ENCODE data around the gene ENPP7. TPM values are rescaled to one million over a fixed set of nuclear protein-coding genes. Genes with fewer than 3 reads are reported as not detected.

ENPP7 gene, protein sequence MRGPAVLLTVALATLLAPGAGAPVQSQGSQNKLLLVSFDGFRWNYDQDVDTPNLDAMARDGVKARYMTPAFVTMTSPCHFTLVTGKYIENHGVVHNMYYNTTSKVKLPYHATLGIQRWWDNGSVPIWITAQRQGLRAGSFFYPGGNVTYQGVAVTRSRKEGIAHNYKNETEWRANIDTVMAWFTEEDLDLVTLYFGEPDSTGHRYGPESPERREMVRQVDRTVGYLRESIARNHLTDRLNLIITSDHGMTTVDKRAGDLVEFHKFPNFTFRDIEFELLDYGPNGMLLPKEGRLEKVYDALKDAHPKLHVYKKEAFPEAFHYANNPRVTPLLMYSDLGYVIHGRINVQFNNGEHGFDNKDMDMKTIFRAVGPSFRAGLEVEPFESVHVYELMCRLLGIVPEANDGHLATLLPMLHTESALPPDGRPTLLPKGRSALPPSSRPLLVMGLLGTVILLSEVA
- 0.48 TPM for total RNA-seq (ENCODE audit: insufficient read depth, low replicate concordance)

DNA sequence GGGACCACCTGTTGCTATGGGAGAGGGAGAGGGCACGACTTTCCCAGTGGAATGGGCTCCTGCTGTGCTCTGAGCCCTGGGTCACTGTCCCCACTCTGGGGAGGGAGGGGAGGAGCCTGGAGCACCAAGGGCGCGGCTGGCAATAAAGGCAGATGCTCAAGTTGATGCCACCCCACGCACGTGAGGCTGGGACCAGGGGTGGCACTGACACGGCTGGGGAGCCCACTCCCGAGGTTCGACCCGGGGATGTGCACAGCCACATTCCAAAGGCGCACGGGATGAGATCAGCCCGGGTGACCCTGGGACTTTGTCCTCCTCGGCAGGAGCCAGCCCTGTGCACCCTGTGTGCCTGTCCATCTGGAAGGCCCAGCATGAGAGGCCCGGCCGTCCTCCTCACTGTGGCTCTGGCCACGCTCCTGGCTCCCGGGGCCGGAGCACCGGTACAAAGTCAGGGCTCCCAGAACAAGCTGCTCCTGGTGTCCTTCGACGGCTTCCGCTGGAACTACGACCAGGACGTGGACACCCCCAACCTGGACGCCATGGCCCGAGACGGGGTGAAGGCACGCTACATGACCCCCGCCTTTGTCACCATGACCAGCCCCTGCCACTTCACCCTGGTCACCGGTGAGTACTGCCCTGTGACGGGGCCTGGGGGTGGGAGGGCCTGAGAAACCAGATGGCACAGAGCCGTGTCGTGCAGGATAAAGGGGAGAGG, at the start of gene ENPP7:
ENPP7 (plus strand) TSS at position 175 of the 715 bp plus-strand sequence; CDS start at position 372, 197 bp downstream.
- no peak for DNase-seq (ENCODE audit: low spot score)

DNA sequence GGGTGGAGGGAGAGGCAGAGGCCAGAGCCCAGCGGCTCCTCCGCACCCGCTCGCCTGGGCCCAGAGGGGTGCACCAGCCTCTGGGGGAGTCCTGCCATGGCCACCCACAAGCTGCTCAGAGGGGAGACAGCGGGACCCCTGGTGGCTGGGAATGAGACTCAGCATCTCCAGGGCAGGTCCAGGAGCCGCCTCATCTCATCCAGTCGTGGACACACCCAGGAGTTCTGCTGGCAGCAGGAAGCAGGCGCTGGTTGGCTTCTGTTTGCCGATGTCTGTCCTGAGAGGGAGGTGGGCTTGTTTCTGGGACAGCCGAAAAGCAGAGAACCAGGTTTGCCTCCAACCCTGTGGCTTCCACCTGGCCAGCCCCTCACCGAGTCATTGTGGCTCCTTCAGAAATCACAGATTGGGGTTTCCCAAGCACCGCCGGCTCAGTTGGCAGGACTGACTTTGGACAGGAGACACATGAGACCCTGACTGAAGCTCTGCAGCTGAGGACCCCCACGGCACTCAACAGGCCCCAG, 49.6 kb upstream of the ENPP7 start:
- DNase-seq (ENCODE audit: low spot score), result no peak

DNA sequence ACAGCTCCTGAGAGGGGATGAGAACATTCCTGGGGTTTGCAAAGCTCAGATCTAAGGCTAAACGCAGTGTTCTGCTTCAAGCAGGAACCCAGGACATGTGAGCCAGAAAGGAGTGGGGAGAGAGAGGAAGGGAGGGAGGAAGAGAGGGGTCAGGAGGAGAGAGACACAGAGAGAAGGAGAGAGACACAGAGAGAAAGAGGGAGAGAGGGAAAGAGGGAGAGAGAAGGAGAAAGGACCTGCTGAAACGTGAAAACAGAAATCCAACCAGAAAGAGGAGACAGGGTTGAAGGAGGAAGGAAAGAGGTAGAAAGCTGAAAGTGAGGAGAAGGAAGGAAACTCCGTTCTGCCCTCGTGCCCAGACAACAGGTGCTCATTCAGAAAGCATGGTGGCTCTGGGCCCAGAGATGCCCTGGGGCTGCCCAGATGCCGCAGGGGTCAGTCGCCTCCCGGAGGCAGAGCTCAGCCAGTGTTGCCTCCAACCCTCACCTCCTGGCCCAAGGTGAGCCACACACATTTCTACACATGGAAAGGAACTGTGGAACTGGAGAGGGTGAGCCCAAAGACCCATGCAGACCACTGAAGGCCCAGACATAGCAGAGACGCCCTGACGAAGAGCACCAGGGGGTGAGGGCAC, 49.0 kb upstream of the ENPP7 start:
- DNase-seq (ENCODE audit: low spot score), result no peak

DNA sequence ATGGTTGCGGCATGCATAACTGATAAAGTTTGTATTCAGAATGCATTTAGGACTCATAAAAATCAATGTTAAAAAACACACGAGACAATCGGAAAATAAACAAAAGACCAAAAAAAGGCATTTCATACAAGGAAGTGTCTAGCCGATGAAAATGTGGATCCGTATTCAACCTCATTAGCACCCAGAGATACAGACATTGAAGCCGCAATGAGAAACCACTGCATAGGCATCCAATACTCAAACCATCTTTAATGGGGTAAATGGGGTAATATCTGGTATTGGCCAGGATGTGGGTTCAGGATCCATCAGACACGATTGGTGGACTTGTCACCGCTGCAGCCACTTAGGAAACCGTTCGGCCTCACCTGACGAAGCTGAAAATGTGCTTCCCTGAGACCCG, 47.4 kb upstream of the ENPP7 start:
- DNase-seq (ENCODE audit: low spot score), result no peak

- DNase-seq (ENCODE audit: low spot score), result no peak
Observed at GRCh38 chr17:79684132-79684985, 46.4 kb upstream of the ENPP7 start.

- no peak for DNase-seq (ENCODE audit: low spot score)
Observed at GRCh38 chr17:79685121-79685520, 45.6 kb upstream of the ENPP7 start.

- DNase-seq (ENCODE audit: low spot score), result no peak
Observed at GRCh38 chr17:79686476-79686875, 44.3 kb upstream of the ENPP7 start.

GRCh38 chr17:79690466-79690865, 40.3 kb upstream of the ENPP7 start:
- DNase-seq (ENCODE audit: low spot score), result no peak

DNA sequence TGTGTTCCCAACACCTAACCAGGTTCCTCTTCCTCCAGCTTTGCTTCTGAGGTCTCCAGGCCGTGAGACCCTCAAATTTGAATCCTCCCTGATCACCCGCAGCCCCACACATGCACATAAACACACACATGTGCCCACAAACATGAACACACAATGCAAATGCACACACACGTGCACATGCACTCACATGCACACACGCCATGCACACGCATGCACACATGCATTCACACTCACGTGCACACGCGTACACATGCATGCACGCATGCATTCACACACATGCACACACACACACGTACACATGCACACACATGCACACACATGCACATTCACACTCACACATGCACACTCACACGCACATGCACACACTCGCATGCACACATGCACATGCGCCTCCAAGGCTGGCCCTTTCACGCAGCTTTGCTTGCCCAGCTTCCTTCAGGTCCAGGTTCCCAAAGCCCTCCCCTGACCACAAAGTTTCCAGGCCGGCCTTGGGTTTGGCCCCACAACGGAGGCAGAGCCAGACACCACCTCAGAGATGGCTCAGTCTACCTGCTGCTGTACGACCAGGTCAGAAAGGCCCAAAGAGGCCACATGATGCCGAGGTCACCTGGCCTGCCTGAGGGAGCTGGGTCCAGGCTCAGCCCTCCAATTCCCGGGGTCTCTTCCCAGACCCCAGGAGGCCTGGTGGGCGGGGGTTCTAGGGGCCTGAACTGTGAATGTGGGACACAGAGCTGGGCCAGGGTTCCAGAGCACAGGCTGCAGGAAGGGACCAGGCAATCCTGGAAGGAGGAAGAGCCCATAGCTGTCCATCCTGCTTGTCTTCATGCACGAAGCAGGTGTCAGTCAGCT, 39.5 kb upstream of the ENPP7 start:
- DNase-seq (ENCODE audit: low spot score), result no peak

GRCh38 chr17:79691931-79692330, 38.8 kb upstream of the ENPP7 start:
- no peak for DNase-seq (ENCODE audit: low spot score)

GRCh38 chr17:79693419-79693818, 37.3 kb upstream of the ENPP7 start:
- no peak for DNase-seq (ENCODE audit: low spot score)

GRCh38 chr17:79695293-79695790, 35.4 kb upstream of the ENPP7 start:
- no peak for DNase-seq (ENCODE audit: low spot score)

DNA sequence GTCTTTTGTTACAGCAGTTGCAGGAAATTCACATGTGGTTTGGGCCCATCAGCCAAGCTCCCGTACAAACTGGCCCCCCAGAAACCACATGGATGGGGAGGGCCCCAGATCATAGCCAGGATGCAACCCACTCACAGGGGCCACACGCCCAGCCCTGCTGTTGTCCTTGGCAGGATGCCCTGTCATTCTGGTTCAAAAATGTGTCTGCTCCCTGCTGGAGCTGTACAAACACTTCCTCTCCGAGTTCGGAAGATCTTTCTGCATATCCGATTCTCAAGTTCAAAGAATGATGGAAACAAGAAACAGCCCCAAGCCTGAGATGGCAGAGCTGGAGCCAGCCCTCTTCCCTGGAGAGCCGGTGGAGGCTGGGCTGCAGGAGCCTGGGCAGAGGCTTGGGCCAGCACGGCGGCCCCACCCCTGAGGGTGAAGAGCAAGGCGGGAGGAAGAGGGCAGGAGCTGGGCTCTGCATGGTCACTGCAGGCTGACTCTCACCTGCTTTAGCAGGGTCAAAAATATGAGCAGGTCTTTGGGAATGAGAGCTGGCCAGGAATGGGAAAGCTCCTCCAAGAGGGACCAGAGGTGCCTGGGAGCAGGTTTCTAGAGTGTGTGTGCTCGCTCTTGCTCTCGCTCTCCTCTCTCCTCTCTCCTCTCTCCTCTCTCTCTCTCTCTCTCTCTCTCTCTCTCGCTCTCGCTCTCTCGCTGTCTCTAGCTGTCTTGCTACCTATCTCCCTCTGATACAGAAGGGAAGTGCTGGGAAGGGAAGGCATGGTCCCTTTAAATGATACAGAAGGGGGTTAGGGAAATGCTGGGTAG, 34.7 kb upstream of the ENPP7 start:
- peak; percentile 57 for DNase-seq (ENCODE audit: low spot score)

DNA sequence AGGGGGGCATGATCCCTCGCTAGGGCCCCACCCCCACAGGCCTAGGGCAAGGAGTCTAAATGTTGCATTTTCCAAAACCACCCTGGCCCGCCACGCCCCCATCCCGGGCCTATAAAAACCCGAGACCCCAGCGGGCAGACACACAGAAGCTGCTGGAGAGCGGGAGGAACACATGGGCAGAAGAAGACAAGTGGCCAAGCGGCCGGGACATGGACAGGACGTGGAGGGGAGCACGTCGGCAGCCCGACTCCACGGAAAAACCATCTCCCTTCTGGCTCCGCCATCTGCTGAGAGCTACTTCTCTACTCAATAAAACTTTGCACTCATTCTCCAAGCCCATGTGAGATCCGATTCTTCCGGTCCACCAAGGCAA, 34.1 kb upstream of the ENPP7 start:
- no peak for DNase-seq (ENCODE audit: low spot score)

DNA sequence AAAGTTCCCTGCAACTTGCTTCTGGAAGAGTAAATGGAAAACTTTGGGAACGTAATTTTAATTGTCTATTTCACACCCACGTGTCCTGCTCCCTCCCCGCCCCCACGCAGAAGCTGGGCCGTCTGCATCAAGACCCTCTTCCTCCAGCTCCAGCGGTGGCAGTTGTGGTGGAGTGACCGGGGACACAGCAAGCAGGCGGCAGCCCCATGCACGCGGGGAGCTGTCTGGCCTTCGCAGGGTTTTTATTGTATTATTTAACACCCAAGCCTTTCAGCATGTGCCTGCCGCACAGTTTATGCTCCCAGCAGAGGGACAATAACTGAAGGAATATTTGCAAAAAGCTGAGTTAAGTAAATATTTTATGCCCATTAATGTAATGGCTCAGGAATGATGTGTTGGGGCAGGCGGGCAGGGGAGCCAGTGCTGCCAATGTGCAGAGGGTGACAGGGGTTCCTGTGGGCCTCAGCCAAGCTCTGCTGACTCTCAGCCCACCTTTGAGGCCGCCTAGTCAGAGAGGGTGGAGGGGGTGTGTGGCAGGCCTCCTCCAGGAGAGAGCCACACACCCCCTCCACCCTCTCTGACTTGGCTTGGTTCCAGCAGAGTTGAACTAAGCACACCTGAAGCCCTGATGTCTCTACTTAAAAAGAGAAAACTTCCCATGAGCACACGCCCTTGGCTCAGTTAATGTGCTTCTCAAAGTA, 32.4 kb upstream of the ENPP7 start:
- no peak for DNase-seq (ENCODE audit: low spot score)

- no peak for DNase-seq (ENCODE audit: low spot score)
Observed at GRCh38 chr17:79699386-79700036, 31.2 kb upstream of the ENPP7 start.

DNA sequence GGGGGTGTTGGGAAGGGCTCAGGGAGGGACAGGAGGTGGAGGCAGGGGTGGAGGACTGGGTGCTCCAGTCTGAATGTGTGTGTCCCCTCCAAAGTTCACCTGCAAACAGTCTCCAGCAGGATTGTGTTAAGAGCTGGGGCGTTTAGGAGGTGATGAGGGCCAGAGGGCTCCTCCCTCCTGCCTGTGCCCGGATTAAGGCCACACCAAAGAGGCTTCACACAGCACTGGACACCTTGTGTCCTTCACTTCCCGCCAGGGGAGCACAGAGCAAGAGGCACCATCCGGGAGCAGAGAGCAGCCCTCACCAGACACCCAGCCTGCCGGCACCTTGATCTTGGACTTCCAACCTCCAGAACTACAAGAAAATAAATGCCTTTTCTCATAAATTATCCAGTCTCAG, 30.2 kb upstream of the ENPP7 start:
- DNase-seq (ENCODE audit: low spot score), result no peak

DNA sequence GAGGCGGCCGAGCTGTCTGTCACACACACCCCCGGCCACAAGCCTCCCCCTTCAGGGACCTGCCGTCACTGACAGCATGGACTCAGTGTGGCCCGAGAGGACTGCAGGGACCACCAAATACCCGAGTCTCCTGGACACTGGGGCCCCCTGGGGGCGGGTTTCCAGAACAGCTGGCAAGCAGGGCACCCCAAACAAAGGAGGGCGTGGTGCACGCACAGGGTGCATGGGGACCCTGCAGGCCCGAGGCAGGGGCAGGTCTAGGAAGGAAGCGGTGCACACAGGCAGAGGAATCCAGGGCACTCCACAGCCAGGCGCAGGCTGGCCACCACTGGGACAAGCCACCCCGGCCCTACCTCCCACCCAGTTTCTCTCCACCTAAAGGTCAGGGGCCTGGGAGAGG, 28.7 kb upstream of the ENPP7 start:
- DNase-seq (ENCODE audit: low spot score), result no peak
